Activated gamma-delta T cell treated with anti-CD3 and anti-CD28 coated beads, Interleukin-2, amount 50 U/mL, for 16 hours (primary cell): ENCODE data around the gene KCND3.
"Not testable (repeated sequence)": the region's sequence is repeated elsewhere in the genome, so short reads cannot be mapped to it uniquely, and the experiment has no call there.

ENCODE experiments used
- DNase-seq: peaks from one replicate; pipeline ENCODE4 v3.0.0-alpha.2; 2020; ENCODE audit warnings: low read depth

The KCND3 gene

GRCh38 chr1:111811891-111812290, 177.6 kb downstream of the KCND3 start:
- DNase-seq = no peak

DNA sequence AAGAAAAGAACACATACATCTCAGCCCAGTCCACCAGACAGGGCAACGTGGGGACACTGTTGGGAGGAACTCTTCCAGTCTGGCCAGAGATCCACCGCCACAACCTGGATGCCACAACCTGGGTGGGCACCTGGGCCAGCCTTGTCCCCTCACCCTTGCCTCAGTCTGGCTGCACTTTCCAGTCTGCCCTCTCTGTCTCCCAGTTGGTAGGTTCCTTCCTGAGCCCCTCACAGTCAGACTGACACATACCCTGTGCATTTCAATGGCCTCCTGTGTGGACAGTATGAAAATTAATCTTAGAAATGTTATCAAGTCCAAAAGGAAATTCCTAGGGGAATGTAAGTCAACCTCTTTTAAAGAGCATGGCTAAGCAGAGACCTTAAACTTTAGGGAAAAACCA, 184.2 kb downstream of the KCND3 start:
- no peak for DNase-seq

DNA sequence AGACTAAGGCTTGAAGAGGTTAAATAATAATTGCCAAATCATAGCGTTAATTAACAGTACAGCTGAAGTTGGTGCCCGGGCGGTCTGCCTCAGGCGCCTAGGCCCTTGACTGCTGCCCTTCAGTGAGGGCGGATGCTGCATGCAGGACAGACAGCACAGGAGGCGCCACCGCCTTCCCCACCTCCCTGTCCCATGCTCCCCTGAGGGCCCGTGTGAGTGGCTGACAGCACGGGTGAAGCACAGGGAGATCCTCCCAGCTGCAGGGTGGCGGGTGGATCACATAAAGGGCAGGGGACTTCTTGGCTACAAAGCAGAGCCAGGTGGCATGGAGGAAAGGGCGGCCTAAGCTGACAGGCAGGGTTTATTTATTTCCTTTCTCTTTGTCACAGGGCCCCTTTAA, 184.7 kb downstream of the KCND3 start:
- no peak for DNase-seq

GRCh38 chr1:111803951-111804350, 185.5 kb downstream of the KCND3 start:
- no peak for DNase-seq

- DNase-seq = no peak
Observed at GRCh38 chr1:111802984-111803383, 186.5 kb downstream of the KCND3 start.

GRCh38 chr1:111802110-111802509, 187.4 kb downstream of the KCND3 start:
- no peak for DNase-seq

DNA sequence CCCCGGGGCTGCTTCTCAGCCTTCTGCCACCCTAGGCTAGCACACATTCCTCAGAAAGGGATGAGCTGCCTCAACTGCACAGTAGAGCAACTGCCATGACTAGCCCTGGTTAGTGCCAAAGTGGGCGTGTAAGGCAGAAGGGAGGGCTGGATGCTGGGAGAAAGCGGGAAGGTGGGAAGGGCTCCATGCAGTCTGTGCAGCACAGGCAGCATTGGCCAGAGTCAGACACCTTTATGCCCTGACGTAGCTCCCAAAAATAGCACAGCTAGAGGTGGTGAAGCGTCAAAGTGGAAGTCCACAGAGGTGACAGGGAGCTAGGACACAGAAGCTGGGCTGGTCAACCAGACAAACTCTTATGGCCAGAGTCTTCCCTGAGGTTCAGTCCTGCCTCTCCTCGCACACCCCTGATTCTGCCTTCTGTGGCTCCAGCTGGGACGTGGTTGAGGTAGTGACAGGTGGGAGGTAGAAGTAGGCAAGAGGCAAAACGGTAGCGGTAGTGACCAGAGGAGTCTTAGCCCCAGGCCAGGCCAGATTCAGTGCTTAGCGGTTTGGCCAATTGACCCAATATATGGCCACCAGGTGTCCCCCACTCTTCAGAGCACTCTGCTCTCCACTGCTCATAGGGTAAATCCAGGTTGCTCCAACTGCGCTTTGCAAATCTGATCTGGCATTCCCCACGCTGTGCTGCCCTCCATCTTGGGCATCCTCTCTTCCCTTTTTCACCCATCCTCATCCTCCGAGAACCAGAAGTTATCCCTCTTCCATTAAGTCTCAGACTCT, 188.2 kb downstream of the KCND3 start:
- DNase-seq = no peak

- DNase-seq = not testable (repeated sequence)
Observed at GRCh38 chr1:111799722-111800121, 189.7 kb downstream of the KCND3 start.

DNA sequence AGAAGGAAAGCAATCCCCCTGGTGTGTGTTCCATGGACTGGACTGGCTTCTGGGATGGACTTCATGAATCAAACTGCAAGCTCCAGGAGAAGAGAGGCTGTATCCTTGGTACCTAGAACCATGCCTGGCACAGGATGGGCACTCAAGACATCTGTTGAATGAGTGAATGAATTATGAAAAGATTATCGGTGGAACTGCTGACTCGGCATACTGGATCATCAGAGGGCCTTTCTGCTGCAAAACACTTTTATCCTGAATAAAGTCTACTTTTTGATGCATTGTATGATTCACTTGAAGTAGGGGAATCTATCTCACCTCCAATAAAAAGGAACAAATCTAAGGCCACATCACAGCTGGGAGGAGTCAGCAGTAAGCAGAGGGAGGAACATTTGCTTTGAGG, 190.9 kb downstream of the KCND3 start:
- DNase-seq = no peak

DNA sequence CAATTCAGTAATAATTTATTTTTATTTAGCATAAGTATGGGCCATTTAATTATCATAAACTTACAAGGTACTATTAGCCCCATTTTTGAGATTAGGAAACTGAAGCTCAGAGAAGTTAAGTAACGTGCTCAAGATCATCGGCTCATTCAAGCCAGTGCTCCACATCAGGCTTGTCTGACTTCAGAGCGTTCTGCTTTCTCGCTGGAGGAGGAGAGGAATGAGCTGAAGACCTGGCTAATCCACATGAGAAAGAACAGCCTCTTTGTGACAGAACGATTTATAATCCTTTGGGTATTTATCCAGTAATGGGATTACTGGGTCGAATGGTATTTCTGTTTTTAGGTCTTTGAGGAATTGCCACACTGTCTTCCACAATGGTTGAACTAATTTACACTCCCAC, 194.1 kb downstream of the KCND3 start:
- DNase-seq = no peak

- no peak for DNase-seq
Observed at GRCh38 chr1:111793923-111794322, 195.5 kb downstream of the KCND3 start.

GRCh38 chr1:111792249-111792648, 197.2 kb downstream of the KCND3 start:
- no peak for DNase-seq

DNA sequence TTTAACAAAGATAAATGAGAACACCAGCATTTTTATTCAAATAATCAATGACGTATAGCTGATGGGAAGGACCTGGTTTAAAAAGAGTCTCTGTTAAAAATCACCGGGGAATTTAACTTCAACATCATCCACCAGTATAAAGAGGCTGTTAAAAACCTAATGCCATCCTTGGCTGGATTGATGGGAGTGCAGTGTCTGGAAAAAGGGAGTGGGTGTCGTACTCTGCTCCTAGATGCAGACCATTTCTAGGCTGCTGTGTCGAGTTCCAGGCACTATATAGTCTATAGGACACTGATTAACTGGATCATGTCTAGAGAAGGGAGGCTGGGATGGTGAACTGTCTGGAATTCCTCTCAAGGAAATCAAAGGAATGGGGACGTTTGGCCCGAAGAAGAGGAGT, 197.7 kb downstream of the KCND3 start:
- no peak for DNase-seq

DNA sequence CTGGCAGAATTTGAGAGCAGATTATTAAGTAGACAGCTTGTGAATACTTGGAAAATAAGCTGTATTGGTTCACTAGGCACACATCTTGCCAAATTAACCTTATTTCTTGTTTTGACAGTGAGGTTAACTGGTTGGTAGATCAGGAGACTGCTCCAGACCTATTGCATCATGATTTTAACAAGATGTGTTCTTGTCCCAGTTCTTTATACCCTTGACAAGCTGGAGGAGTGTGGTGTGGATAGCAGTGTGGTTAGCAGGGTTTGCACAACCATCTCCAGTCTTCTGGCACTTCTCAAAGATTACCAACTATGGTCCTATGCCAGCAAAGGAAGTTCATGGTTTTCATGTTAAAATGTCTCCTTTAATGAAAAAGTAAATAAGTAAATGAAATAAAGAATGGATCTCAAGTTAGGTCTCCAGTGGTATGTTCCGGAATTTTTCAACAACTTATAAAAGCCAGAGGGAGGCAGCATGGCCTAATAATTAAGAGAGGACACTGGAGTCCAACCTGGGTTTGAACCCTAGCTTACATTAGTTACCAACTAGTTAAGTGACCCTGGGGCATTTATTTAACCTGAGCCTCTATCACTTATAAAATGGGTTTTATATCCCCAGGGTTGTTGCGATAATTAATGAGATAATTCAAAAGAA, 199.7 kb downstream of the KCND3 start:
- no peak for DNase-seq

DNA sequence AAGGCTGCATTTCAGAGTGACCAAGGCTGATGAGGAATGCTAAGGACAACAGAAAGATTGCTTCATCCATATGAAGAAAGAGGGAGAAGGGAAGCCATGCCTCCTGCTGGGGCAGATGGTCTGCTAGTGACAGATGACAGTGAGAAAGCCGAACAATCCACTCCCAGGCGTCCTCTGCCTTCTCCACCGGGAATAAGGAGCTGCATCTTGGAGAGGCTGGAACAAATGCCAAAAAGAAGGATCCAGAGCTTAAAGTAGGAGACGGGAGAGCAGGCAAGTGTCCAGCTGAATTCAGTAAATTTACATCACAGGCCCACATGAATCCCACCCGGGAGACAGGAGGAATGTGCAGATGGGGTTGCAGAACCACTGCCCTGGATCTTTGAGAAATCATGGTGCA, 200.3 kb downstream of the KCND3 start:
- DNase-seq = no peak

DNA sequence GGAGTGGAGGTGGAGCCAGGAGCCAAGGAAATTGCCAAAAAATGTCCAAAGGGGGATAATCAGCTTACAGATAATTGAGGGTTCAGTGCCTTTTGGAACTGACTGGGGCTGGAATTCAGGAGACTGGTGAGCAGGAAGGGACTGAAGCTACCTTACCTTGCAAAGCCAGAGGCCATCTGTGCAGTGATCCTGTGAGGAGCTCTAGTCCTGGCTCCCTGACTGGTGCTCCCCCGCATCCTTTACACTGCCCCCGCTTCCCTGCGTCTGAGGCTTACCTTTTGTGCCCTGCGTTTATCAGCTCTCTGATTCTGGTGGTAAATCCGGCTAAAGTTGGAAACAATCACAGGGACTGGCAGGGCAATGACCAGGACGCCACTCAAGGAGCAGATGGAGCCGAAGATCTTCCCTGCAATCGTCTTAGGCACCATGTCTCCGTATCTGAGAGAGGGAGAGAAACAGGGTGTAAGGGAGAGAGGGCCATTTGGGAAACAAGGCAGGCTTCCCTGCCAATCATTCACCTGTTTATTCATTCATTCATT, 202.7 kb downstream of the KCND3 start:
- no peak for DNase-seq

GRCh38 chr1:111784273-111784901, 205.1 kb downstream of the KCND3 start:
- no peak for DNase-seq

DNA sequence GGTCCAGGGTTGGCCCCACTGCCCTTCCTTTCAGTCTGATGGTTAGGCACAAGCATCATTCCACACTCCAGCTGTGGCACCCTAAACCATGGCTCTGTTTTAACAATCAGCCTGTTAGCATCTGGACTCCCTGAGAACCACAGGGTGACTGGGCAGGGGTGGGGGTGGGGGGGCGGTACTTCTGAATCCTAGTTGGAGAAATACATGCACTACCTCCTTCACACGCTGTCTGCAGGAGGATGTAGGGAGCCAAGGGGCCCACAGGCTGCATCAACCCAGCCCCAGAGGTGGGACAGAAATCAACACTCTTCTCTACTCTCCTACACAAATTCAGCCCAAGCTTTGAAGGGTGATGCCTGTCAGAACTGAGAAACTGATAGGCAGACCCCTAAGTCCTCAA, 209.9 kb downstream of the KCND3 start:
- no peak for DNase-seq

DNA sequence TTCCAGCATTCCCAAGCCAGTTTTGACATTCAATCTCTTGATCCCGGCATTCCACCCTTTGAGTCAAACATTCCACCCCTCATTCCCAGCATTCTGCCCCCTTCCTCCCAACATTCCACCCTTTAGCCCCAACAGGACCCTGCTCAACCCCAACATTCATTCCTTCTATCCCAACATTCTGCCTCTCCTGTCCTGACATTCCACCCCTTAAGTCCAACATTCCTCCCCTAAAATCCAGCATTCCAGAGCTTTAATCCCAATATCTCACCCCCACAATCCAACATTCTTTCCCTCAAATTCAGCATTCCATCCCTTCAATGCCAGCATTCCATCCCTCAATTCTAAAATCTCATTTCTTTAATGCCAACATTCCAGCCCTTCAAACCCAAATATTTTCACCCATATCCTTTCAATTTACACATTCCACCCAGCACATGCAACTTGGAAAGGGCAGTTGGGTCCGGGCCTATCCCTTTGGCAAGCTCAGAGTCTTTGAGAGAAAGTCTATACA, 210.9 kb downstream of the KCND3 start:
- DNase-seq = no peak

DNA sequence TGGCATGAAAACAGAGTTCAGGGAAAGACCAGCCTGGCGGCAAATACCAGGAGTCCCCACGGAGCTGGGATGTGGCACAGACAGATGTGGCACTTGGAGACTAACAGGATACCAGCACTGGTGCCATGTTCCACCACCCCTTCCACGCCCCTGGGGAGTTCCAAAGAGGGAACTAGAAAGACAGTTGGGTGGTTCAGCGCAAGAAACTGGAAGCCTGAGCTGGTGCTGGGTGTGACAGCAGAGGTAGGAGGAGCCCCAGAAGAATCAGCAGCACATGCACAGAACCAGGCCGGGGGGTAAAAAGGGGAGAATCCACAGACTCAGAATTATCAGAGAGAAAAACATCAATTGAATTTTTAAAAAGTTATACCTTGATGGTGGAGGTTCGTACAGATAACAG, 211.4 kb downstream of the KCND3 start:
- no peak for DNase-seq

DNA sequence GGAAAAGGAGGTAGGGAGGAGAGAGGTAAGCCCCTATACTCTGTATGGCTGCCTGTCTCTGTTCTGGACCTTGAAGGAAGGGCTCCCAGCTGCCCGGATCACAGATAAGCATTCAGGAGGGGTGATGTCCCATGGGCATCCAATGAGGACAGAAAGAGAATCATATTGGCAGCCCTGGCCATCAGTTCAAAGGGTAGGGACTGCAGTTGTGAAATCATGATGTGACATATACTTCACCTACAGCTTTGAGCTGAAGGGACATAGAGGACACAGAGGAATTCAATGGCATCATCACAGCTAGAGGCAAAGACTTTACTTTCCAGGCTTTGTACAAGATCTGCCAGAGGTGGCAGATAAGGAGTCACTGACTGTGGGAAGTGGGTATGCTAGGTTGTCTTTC, 212.2 kb downstream of the KCND3 start:
- no peak for DNase-seq

DNA sequence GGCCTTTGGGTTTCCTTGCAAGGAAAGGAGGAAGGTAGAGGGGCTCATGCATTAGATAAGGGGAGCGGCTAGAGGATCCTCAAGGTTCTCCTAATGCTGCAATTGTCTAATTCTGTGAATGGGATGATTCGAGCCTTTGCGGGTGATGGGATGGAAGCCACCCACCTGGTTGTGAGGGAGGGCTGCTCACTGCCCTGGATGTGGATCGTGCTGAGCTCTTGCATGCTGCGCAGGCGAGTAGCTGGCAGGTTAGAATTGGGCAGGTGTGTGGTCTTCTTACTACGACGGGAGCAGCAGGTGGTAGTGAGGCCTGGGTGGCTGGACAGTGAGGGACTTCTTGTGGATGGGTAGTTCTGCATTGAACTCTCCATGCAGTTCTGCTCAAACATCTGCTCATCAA, 212.6 kb downstream of the KCND3 start:
- DNase-seq = no peak

DNA sequence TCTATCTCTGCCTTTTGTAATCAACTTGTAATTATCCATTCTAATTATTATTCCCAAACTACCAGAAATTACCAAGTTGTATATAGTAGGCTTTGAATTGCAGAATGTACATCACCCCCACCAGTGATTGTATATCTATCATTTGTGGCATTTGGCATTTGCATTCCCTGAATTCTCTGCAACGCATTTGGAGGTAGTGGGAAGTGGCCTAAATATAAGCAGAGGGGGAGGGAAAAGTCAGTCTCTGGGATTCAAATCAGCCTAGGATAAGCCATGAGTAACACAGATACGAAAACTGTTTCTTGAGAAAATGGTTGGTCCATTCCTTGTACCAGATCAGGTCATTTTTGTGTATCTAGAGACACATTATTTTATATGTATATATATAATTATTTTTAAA, 213.1 kb downstream of the KCND3 start:
- no peak for DNase-seq
